Kidney glomerular epithelial cell (primary cell): ENCODE results near the gene RASSF3.
"Not testable (repeated sequence)": the region's sequence is repeated elsewhere in the genome, so short reads cannot be mapped to it uniquely, and the experiment has no call there.

Experiments used
- DNase-seq: peaks from one replicate; lab custom pipeline; 2025; lab: John Stamatoyannopoulos, UW

Gene RASSF3

GRCh38 chr12:64690236-64690635 is 79.9 kb downstream of the RASSF3 start:
- DNase-seq, result not testable (repeated sequence)

GRCh38 chr12:64691227-64691794 is 81.0 kb downstream of the RASSF3 start:
- no peak for DNase-seq

DNA sequence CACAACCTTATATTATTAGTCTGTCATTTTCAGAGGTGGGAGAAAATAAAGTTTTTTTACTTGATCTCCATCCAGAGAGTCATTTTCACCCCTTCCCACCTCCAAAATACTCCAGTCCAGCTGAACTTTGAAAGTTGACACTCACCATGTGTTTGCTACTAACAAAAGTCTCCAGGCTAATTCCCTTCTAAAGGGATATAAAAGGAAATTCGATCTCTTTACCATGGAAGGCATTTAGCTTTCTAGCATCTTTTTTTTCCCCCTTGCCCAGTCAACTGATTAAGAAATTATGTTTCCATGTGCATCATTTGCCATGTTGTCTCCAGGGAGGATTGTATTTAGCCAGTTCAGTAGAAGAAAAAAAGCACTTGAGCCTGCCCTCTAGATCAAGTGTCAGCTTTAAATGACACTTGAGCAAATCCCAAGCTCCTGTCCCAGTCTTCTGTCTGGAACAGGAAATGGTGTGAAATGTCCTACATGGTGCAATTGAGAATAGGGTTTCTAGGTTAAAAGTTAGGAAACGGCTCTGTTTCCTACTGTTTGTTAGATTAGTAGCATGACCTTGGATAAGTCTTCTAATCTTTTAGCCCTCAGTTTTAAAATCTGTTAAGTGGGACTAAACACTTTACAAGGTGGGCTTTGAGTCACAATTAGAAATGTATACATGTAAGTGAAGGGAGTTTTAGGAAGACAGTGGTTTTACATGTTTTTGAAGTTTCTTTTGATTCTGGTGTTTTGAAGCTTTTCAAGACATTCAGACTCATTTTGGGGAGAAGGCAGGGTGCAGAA is 81.7 kb downstream of the RASSF3 start:
- DNase-seq, result no peak

DNA sequence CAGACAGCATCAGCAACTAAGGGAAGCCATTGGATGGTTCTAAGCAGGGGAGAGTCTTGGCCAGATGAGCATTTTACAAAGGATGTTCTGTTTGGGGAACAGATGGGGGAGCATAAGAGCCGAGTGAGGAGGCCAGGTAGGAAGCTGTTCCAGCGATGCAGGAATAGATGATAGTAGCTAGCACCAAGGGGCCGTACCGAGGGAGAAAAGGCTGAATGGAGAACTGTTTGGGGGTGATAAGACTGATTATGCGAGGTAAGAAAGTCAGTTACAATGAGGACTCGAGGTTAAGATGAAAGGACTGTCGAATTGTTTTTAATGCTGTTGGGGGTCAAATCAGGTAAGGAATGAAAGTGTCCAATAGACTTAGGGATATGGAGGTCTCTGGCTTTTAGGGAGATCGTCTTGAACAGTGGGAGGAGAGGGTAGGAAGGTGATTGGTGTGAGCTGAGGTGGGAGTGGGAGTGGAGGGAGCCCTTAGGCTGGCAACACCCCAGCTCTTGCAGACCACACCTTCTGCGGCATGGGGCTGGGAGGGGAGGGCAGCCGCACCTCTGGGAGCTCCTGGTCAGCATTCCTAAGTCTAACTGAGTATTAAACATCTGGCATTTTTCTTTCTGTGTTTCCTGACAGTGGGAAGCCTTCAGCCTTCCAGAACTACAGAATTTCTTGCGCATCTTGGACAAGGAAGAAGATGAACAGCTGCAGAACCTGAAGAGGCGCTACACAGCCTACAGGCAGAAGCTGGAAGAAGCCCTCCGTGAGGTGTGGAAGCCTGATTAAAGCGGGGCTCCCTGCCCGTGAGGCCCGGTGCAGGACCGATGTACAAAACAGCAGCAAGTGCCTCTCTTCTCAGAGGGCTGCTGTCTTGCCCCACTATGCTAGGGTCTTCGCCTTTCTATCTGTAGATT is 84.1 kb downstream of the RASSF3 start:
- no peak for DNase-seq

- no peak for DNase-seq
Measured at GRCh38 chr12:64695550-64695949, 85.3 kb downstream of the RASSF3 start.

DNA sequence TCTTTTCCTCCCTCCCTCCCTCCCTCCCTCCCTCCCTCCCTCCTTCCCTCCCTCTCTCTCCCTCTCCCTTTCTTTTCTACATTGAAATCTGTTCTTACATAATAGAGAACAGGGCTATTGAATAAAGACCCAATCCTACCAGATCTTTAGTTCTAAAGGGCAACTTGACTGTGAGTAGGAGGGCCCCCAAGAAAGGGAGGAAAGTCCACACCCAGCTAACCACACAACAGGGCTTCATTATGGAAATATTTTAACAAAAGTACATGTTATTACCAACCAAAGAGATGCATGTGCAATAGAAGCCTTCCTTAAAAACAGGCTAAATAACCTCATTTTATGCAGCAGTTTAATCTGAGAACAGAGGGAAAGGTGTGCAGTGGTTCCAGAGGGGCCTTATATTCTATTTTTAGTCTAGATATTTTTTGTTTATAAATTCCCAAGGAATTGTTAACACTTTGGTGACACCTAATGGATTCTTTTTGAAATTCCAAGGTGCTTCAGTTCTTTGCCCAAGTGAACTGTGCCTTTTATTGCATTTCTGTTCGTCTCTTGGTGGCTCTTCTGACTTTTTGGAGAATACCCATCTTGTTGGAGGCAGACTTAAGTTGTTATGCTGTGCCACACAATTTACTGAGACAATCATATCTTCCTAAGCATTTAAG is 85.9 kb downstream of the RASSF3 start:
- peak; percentile 31 for DNase-seq

DNA sequence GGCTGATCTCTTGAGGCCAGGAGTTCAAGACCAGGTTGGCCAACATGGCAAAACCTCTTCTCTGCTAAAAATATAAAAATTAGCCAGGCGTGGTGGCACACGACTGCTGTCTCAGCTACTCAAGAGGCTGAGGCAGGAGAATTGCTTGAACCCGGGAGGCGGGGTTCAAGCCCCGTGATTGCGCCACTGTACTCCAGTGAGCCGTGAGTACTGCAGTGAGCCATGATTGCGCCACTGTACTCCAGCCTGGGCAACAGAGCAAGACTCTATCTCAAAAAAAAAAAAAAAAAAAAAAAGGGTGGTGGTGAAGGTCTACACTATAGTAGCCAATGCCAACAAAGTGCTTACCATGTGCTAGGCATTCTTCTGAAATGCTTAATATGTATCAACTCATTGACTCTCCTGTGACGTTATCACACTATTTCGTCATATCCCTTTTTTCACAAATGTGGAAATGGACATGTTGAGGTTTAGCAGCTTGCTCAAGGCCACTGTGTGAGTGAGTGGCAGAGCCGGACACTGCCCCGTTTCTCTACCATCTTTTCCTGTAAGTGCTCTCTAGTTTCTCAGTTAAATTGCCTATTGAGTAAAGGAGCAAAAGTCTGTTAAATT is 89.3 kb downstream of the RASSF3 start:
- no peak for DNase-seq

- DNase-seq, result no peak
Measured at GRCh38 chr12:64700532-64700931, 90.2 kb downstream of the RASSF3 start.

DNA sequence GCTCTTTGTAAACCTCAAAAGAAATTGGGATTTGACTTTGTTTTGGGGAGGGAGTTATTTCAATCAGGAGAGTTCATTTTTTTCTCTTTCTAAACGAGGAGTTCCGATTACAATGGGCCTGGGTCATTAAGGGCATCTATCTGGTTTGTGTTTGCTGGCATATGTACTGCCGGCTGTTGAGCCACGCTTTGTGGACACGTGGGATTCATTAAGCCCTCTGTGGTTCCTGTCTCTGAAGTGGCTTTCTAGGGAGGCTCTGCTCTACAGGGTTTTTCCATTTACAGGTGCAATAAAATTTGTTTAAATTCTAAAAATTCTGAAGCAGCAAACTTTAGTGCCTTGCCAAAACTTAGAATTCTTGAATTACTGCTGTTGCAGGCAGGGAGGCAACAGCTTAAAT is 91.0 kb downstream of the RASSF3 start:
- DNase-seq, result no peak

DNA sequence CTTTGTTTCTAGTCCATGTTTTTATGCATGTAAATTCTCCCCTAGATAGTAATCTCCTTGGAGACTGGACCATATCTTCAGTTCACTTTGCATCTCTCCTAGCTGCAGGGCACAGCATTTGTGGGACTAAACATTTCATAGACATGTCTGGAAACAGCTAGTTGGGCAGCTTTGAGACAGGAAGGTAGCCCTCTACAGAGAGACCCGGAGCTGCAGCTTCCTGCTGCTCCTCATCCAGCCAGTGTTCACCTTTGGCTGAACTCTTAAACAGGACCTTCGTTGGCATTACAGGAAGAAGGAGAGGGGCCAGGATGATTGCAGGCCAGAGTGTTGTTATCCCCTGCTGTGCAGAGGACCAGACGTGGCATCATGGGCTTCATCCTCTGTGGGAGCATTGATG is 96.0 kb downstream of the RASSF3 start:
- no peak for DNase-seq

DNA sequence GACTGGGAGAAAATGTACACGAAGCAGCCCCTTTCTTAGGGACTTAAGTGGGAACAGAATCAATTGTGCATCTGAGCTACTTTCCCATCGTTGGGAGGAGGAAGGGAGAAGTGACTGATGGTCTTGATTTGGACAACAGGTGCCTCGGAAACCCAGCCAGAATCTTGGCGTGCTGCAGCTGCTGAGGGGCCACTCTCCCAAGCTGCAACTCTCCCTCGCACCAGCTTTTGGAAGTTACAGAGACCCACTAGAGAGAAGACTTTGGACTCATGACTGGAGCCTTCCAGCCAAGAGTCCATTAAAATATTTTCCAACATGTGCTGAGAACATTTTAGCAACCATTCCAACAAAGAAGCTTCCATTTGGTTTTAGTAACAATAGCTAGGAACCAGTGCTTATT is 96.6 kb downstream of the RASSF3 start:
- no peak for DNase-seq

DNA sequence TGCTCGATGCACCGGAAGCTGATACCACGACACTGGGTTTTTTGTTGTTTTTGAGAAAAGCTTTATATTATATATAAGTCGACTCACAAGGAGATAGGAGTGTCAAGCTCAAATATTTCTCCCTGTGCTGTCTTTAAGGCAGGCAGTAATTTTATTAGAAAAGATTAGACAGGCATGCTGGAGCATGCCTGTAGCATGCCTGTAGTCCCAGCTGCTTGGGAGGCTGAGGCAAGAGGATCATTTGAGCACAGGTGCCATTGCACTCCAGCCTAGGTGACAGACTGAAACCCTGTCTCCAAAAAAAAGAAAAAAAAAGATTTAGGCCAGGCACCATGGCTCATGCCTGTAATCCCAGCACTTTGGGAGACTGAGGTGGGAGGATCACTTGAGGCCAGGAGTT is 97.1 kb downstream of the RASSF3 start:
- no peak for DNase-seq

DNA sequence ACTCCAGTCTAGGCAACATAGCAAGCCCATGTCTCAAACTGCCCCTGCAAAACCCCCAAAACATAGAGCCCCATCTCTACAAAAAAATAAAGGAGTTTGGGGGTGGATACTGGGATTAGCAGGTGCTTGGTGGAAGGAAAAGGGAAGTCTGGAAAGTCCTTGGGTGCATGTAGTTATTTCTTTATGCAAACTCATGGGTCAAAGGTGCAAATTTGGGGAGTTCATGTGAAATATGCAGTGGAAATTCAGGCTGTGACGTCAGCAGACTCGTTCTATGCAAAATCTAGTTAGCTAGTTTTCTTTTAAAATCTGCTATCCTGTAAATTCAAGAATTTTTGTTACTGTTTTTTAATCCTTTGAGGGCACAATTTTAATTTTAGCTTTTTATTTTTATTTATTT is 97.6 kb downstream of the RASSF3 start:
- DNase-seq, result no peak

- DNase-seq, result no peak
Measured at GRCh38 chr12:64709429-64709828, 99.1 kb downstream of the RASSF3 start.

DNA sequence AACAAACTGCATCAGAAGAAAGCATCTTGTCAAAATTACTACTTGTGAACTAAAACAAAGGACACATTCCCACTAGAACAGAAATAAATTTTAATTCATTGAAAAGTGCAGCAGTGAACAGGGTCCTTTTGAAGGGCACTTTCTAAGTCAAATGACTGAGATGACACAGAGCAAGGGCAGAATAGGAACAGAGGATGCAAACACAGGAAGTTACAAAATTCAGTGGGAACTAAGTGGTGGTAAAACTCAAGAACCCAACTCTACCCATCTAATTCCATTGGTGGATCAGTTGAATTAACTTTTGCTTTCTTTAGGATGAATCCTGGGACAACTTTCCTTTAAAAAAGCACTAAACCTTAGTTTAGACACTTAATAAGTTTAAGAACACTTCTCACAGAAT is 103.1 kb downstream of the RASSF3 start:
- no peak for DNase-seq

GRCh38 chr12:64714551-64714968 is 104.3 kb downstream of the RASSF3 start:
- DNase-seq, result no peak

GRCh38 chr12:64716371-64716770 is 106.1 kb downstream of the RASSF3 start:
- DNase-seq, result no peak

DNA sequence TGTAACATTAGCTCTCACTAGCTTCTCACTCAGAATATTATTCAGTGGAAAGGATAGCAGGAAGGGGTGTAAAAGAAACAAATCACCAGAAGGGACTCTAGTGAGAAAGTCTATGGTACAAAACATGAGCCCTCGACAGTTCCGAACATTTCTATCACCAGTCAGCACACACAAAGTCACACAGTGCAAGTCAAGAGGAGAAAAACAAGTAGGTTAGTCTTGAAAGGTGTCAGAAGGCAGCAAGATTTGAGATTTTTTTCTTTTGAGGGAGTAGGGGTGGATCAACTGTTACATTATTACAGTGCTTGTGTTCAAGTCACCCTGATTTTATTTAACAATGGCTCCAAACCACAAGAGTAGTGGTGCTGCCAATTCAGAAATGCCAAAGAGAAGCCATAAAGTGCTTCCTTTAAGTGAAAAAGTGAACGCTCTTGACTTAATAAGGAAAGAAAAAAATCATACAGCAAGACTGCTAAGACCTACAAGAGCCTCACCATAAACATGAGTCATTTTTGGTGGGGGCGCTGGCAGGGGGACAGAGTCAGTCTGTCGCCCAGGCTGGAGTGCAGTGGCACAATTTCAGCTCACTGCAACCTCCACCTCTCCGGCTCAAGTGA is 106.7 kb downstream of the RASSF3 start:
- DNase-seq, result no peak

- DNase-seq, result no peak
Measured at GRCh38 chr12:64718649-64719048, 108.4 kb downstream of the RASSF3 start.

GRCh38 chr12:64720884-64721283 is 110.6 kb downstream of the RASSF3 start:
- DNase-seq, result no peak

DNA sequence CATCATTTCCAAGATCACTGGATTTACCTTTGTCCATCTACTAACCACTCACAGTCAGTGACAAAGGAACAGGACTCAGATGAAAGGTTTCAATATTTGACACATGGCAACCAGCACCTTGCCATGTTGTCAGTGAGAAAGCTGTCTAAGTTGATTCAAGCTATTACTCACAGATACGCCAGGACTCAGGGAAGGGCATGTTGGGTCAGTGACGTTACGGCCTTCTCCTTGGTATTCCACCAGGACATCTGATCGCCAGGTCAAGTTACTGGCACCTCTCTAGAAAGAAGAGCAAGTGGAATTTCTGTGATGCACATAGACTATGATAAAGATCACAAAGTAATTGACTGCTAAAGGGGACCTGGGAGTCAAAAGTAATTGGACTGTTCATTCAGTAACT is 112.5 kb downstream of the RASSF3 start:
- no peak for DNase-seq
